GM18505 (cell line): ENCODE results near the gene PLIN1.
A peak's percentile ranks its signal among the peaks of the same experiment; 100 is the strongest.
"Not testable (repeated sequence)": the region's sequence is repeated elsewhere in the genome, so short reads cannot be mapped to it uniquely, and the experiment has no call there.

Experiments used
- ATAC-seq: cut with Tn5 transposase; IDR thresholded peaks from one replicate; pipeline ENCODE4 v1.9.1; 2021; ENCODE audit not compliant: unreplicated experiment
- POLR2A ChIP-seq: IDR thresholded peaks from 4 replicates; pipeline ENCODE4 v1.6.1; 2011; ENCODE audit warnings: borderline replicate concordance; ENCODE audit not compliant: insufficient read depth, insufficient read length; ENCODE audit errors: extremely low read depth

PLIN1 gene, protein sequence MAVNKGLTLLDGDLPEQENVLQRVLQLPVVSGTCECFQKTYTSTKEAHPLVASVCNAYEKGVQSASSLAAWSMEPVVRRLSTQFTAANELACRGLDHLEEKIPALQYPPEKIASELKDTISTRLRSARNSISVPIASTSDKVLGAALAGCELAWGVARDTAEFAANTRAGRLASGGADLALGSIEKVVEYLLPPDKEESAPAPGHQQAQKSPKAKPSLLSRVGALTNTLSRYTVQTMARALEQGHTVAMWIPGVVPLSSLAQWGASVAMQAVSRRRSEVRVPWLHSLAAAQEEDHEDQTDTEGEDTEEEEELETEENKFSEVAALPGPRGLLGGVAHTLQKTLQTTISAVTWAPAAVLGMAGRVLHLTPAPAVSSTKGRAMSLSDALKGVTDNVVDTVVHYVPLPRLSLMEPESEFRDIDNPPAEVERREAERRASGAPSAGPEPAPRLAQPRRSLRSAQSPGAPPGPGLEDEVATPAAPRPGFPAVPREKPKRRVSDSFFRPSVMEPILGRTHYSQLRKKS

DNA sequence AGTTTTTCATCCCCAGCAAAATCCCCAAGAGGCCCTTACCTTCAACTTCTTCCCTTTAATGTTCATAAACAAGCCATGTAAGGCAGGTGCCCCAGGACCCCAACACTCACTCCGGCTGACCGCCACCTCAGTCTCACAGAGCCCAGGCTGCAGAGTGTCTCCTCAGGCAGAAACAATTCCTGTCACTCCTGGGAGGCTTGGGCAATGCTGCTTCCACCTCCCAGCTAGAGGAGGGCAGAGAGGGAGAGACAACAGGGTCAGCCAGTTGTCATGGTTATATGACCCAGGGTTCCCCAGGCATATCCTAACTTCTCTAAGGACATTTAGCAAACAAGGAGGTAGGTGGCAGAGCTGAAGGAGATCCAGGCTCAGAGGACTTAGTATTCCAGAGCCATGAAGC is at the start of gene PLIN1:
Gene PLIN1, minus strand, starts transcription at position 156 of the 400 bp plus-strand sequence. CDS start 1,878 bp downstream, outside the sequence.
- TF ChIP-seq POLR2A: no peak
- ATAC-seq: no peak

DNA sequence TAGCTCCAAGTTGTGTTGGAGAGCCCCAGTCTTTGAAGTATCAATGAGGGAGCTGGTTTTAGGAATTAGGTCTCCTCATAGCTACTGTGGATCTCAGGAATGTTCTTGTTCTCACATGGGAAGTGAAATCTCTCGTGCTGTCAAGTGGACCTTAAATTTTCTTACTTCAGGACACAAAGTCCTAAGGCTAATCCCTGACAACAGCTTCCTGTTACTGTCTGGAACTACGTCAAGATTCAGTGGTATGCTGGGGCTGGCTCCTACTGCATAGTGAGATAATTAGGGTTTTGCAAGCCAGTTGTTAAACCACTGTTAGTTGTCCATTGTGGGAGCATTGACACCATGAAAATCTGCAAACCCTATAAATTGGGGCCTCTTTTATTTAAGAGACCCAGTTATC is 49.1 kb upstream of the PLIN1 start:
- ATAC-seq: no peak

DNA sequence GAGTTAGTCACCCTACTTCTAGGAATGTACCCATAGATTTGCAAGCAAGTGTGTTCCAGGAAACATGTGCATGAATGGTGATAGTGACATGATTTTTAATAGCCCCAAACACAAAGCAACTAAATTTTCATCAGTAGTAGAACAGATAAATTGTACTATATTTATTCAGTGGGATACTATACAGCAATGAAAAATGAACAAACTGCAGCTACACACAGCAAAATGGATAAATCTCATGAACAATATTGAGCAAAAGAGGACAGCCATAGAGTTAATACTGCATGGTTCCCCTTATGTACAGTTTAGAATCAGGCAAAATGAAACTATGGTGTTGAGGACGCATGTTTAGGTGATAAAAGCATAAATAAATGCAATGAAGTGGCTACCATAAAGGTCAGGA is 45.9 kb upstream of the PLIN1 start:
- TF ChIP-seq POLR2A: no peak
- ATAC-seq: no peak

More for the DNA sequence above, 49.1 kb upstream of the PLIN1 start:
- TF ChIP-seq POLR2A: no peak

DNA sequence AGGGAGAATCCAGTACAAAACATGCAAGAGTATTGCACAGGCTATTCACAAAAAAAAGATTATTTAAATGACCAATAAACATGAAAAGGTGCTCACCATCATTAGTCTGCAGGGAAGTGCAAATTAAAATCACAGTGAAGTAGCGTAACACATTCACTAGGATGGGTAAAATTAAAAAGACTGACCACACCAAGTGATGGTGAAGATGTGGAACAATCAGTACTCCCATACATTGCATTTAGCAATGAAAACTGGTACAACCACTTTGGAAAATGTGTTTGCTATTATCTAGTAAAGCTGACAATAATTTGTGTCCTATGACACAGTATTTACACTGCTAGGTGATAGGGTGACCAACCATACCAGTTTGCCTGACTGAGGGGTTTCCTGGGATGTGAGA is 45.5 kb upstream of the PLIN1 start:
- no peak for ATAC-seq
- TF ChIP-seq POLR2A: no peak

DNA sequence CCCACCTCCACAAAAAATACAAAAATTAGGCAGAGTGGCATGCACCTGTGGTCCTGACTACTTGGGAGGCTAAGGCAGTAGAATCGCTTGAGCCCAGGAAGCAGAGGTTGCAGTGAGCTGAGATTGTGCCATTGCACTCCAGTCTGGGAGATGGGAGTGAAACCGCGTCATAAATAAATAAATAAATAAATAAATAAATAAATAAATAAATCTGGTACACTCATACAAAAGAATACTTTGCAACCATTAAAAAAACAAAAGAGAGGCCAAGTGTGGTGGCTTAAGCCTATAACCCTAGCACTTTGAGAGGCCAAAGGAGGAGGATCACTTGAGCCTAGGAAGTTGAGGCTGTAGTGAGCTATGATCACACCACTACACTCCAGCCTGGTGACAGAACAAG is 43.9 kb upstream of the PLIN1 start:
- no peak for TF ChIP-seq POLR2A
- ATAC-seq: no peak

DNA sequence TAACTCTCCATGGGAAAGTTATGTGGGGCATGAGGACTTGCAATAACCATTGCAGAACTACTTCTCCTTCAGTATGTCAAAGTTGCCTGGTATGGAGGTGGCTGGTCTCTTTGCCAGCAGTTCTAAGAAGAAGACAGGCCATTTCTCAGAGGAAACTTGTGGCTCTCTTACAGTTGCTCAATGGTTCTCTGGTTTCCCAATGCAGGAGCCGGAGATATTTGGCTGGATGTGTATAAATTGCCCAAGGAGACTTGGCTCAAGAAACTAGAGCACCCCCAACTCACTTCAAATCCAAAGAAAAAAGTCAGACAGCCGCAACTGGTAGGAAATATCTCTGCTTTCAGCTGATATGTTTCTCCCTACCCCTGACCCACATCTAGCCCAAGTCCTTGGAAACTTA is 35.6 kb upstream of the PLIN1 start:
- no peak for ATAC-seq
- no peak for TF ChIP-seq POLR2A

DNA sequence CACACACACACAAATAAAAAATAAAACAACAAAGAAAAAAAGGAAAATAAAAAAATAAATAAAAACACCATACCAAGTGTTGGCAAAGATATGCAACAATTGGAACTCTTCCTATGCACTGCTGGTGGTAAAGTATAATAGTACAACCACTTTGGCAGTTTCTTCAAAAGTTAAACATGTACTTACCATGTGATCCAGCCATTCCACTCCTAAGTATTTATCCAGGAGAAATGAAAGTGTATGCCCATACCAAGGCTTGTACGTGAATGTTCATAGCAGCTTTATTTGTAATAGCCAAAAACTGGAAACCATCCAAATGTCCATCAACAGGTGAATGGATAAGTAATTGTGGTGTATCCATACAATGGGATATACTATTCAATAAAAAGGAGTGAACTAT is 28.4 kb upstream of the PLIN1 start:
- TF ChIP-seq POLR2A: no peak
- no peak for ATAC-seq

DNA sequence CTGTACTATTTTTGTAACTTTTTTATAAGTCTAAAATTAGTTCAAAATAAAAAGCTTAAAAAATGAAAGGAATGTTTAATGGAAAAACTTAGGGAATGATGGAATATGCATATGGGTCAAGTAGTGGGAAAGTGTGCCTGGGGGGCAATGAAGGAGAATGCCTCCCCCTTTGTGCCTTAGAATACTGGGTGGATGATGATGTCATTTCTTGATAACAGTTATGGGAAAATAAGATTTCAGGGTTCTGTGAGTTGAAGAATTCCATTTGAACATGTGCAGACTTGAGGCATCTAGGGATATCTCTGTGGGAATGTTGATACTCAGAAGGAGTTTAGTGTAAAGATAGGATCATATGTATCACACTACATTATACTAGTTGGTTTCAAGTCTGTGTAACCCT is 25.2 kb upstream of the PLIN1 start:
- TF ChIP-seq POLR2A: no peak
- no peak for ATAC-seq

DNA sequence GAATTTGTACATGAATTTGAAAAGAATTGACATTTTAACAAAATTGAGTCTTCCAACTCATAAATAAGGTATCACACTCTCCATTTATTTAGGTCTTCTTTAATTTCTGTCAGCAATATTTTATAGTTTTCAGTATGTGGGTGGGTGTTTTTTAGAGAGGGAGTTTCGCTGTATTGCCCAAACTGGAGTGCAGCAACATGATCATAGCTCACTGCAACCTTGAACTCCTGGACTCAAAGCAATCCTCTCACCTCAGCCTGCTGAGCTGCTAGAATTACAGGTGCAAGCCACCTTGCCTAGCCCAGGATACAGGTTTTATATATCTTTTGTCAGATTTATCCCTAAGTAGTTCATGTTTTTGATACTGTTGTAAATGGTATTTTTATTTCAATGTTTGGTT is 16.0 kb upstream of the PLIN1 start:
- no peak for ATAC-seq
- TF ChIP-seq POLR2A: no peak

DNA sequence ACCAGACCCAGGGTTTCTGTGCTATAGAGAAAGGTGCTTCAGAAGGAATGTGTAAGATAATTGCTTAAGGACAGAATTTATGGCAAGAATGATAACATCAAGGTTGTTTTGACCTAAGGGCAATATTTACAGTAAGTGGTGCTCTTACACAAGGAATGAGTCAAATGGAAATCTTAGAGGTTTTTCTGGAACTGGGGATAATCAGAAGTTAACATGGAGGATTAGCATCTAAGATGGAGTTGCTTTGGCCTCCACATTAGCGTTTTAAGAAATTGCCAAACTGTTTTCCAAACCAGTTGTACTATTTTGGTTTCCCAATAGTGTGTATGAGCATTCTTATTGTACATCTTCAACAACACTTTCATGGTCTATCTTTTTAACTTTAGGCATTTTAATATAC is 14.5 kb upstream of the PLIN1 start:
- no peak for ATAC-seq
- TF ChIP-seq POLR2A: no peak

DNA sequence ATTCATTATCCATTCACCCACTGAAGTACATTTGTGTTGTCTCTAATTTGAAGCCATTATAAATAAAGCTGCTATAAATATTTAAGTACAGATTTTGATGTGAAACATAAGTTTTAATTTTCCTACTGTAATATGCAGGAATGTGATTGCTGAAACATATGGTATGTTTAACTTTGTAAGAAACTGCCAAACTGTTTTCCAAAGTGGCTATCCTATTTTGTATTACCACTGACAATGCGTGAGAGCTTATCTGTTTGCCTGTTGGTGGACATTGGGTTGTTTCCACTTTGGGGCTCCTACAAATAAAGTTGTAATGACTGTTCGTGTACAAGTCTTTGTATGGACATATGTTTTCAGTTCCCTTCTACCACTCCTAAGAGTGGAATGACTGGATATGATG is 13.9 kb upstream of the PLIN1 start:
- TF ChIP-seq POLR2A: no peak
- ATAC-seq: no peak

DNA sequence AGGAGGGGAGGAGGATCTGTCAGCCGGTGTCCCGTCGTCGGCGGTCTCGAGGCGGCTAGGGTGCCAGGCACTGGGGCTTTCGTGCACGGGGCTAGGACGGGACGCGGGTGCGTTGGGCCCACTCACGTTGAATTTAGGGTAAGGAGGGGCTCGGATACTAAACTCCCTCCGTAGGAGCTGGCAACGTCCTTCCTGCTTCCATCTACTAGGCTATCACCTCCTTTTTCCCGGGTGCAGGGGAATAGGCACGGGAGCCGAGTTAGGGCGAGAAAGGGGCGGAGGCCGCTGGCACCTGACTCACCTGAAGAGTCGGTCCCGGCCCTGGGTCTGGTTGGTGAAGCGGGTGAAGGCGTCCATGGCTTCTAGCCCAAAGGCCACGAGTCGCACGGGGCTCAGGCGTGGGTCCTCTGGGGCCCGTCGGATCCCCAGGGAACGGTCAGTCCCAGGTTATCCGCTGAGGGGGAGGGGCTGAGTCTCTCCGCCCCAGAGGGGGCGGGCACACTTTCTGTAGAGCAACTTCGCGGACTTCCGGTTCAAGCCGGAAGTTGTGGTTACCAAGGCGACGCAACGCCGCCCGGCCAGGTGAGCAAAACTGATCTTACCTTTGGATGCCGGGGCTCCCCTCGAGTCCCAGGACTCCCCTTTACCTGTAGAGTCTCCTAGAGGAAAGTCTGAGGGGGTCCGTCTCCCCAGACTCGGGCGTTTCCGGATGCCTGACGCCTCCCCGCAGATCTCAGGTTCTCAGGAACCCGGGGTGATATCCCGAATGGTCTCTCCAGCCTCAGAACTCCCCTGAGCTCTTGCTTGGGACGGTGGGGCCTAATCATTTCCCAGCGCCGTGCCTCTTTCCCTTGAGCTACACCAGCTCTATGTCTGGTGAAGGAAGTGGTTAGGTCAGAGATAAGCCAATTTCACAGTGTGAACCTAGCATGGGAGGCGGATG is 11.4 kb upstream of the PLIN1 start, which contains the start of the genes PEX11A and WDR93:
Gene PEX11A, minus strand, starts transcription at position 479 of the 943 bp plus-strand sequence. Its CDS starts 122 bp downstream, at position 357.
Gene WDR93, plus strand, starts transcription at position 536 of the 943 bp plus-strand sequence. CDS start 10,936 bp downstream, outside the sequence.
- TF ChIP-seq POLR2A: no peak
- peak; percentile 85 for ATAC-seq

DNA sequence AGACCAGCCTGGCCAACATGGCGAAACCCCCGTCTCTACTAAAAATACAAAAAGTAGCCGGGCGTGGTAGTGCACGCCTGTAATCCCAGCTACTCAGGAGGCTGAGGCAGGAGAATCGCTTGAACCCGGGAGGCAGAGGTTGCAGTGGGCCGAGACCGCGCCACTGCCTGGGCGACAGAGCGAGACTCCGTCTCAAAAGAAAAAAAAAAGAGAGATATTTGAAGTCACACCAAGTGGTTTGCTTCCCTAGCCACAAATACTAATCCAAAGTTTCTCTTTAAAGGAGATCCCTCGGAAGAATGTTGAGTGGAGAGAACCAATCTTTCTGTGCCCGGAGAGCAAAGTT is 10.7 kb upstream of the PLIN1 start:
- not testable (repeated sequence) for ATAC-seq
